Stimulated activated CD8-positive, alpha-beta memory T cell treated with anti-CD3 and anti-CD28 coated beads, Interleukin-7, amount 100 ng/mL, for 48 hours (primary cell): ENCODE results near the gene NFKBIL1.
A peak's percentile ranks its signal among the peaks of the same experiment; 100 is the strongest.
"Not testable (repeated sequence)": the region's sequence is repeated elsewhere in the genome, so short reads cannot be mapped to it uniquely, and the experiment has no call there.

Experiments
- DNase-seq, 2 donors: peaks; one replicate each; pipeline ENCODE4 v3.0.0-alpha.2; 2020; ENCODE audit warnings: low read depth in 1 of 2; ENCODE audit errors: extremely low read depth in 1 of 2

Gene NFKBIL1

DNA sequence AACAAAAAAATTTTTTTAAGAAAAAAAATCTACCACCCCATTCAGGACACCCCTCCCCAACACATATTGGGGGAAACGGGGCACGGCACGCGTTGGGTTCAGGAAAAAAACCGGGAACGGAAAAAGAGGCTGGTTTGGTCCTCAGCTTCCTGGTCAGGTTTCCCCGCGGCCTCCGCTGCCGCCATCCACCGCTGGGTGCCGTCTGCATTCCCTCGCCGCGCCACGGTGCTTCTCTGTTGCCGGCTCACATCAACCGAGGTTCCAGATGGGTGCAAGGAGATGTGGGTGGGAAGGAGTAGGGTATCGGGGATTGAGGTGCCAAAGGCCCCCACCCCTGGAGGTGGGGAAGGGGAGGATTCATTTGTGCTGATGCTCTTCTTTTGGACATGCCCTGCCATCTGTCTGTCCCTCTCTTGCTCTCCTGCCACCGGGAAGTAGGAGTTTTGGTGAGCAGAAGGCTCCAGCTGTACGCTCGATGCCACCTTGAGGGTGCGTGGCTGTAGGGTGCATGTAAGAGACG lies 12.8 kb upstream of the NFKBIL1 start:
- DNase-seq: no peak

DNA sequence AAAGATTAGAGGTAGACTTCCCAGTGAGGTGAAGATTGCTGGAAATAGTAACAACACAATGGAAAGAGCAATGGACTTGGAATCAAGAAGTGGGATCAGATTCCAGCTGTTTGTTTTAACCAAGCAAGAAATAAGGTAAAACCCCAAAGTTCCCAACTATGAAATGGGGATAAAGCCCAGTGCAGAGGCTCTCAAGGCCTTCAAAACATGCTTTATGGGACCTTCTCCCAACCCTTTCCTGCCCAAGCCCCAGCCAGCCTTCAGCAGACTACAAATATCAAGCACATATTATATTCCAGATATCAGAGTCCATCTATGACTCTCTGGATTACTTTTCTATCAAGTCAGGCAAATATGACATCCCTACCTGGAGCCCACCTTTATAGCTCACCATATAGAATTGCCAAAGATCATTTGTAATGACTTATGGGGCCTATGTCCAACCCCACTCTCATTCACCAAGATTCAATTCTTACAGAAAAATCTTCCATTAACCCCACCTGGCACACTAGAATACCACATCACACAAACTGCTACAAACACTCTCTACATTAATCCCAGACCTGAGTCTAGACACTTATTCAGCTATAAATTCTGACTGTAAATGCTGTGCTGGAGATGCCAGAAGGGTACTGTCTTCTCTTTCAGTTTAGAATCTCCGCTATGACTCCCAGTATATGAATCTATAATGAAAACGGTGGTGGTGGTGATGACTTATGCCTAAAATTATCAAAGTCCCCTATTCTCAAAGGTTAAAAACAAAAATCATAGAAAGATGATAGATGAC lies 11.7 kb upstream of the NFKBIL1 start:
- DNase-seq: no peak

DNA sequence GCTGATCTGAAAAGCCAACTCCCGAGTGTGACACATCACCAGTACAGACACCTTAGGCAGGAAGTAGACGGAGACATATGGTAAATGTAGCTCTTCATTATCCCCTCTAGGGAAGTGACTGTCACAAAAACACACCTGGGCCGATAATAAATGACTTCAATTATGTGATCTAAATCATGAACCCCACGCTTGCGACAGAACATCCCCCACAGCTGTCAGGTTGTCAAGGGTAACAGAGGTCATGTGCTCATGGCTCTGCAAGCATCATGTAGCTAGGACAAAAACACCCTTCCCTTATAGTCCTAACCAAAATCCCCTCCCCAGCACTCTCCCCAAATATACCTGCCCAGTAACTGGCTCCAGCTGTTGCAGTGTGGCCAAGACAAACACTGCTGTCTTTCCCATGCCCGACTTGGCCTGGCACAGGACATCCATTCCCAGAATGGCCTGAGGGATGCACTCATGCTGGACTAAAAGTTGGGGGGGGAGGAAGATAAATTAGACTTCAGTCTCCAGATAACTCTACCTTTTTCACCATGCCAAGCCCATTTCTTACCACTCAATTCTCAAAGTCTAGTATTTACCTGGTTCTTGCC lies 8.5 kb upstream of the NFKBIL1 start:
- no peak for DNase-seq

DNA sequence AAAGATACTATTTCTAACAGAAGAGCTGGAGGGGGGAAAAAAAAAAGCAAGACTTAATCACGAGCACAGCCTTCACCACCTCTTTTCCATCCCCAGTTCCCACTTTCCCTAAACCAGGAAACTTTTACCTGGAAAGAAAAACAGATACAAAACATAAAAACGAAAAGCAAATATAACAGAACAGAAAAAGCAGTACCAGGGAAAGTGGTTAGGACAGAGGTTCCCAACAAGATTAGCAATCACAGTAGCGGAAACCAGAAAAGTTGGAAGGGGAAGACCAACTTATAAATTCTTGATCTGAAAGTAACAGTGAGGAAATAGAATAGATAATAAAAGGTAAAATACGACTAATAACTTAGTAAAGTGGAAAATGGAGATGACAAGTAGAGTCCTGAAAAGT lies 6.8 kb upstream of the NFKBIL1 start:
- no peak for DNase-seq

DNA sequence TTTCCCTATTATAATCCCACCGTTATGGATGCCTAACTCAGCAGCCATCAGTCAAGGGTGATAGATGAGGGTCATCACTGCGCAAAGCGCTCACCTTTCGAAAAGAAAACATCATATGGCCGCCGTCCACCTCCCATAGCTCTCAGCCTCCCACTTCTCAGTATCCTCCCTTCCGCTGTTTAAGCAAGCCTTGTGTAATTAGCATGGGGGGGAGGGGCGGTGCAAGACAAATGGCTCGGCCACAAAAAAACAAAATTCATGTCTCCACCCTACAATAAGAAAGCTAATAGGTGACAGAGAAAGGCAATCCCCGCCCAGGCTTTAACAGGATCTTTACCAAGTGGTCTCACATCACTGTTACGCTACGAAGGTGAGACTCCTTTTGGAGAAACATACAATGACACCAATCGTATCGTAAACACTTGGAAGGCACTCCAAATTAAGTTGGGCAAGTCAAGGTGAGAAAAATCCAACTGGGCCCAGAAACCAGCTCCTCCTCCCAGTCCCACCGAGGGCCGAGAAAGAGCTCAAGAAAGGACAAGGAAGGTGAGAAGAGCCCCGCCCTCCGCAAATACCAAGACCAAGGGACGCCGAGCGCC lies 6.2 kb upstream of the NFKBIL1 start:
- peak in 1 of 2 donors; percentile 52 for DNase-seq

DNA sequence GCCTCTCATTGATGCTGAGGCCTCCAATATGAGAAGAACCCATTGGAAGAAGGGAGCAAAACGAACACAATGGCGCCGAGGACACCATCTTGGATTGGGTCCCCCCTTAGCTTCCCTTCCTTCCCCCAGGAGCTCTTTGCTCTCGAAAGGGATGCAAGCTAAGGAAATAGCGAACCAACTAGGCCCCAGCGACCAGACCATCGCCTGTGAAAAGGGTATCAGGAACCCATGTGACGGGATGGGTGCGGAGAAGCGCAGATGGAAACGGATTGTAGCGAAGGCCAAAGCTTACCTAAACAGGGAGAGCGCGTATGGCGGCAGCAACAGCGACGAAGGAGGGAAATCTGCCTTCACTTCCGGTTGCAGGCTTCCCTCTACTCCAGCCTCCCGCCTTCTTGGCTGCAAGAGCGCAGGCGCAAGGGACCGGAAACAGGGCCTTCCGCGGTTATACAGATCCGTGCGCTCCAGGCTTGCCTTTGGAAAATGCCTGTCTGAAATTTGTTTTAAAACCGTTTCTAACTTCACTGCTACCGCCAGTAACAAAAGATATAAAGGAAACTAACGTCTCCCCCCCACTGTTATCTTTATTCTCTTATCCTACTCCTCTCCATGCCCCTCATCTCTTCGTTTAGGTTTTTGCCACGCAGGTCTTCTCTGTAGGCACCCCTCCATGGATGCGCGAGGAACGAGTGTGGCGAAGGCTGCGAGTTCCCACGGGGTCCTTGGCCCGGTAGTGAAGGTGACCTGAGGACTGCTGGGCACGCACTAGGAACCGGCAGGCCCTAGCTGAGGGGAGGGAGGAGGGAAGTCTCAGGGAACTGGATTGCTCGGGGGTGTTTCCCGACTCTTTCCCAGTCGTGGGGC lies 5.5 kb upstream of the NFKBIL1 start, which contains the start of gene DDX39B:
TSS of gene DDX39B (minus strand) at position 346 of the 864 bp plus-strand sequence. CDS start 1,471 bp downstream, outside the sequence.
- DNase-seq: peak; percentile 83 to 94

DNA sequence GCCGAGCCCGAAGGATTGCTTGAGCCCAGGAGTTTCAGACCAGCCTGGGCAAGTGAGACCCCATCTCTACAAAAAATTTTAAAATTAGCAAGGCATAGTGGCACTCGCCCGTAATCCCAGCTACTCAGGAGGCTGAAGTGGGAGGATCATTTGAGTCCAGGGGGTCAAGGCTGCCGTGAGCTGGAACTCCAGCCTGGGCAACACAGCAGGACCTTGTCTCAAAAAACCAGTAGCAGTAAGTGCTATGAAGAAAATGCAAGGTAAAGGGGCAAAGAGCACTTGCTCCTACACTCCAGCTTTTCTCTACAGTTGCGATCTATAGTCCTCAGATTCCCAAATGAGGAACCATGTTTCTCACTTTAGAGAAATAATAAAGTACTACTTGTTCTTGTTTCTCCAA lies 3.8 kb upstream of the NFKBIL1 start:
- no peak for DNase-seq

DNA sequence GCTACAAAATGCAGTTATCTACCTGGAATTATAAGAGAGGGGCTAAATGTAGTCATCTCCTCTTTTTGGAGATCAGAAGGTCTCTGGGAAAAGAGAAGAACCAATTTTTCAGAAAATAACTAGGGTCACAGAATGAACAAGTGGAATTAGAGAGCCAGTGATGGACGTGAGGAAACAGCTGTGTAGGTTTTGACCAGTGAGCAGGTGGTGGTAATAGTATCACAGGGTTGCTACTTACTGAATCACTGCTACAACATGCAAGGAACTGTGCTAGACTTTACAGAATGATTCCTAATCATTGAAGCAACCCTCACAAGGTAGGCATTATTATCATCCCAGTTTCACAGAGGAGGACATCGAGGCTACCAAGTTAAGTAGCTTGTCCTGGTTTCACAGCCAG lies 2.7 kb upstream of the NFKBIL1 start:
- no peak for DNase-seq

DNA sequence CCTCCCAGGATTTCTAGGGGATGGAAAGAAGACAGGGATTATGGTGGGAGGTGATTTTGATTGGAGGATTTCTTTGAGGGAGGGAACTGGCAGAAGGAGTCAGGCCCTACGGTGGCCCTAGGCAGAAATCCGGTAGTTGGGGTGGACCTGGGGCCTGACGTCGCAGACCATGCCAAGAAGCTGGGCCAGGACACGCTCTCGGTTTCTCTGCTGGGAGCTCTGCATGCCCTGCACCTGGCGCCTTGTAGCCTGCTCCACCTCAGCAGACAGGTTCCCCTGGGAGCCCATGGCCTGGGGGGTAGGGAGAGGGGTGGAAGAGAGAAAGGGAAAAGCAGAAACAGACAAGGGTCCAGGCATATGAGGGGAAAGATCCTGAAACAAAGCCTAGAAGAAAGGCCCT lies 2.1 kb upstream of the NFKBIL1 start:
- no peak for DNase-seq

DNA sequence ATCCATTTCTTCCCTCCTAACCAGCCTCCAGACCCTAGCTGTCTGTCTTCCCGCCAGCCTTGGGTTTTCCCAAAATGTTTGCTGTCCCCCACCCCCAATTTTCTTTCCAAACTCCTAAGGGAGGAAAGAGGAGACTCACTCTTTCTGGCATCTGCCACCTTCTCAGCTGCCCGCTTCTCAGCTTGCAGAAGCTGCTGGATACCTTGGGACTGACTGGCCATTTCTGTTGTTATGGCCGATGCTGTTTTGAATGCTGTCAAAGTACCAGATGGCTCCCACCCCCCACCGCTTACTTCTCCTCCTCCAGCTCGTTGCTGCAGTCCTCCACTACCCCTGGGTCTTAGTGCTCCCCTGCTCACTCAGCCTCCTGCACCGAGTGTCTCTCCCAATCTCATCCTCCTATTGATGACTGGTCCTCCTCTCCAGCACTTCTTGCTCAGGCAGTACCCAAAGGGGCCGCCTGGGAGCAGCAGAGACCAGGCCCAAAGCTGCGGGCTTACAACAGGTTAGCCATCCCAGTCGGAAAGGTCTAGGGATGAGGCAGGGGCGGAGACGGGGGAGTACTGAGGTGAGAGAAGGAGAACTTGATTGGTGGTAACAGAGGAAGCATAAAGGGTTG lies 960 bp upstream of the NFKBIL1 start, which contains the start of gene ATP6V1G2:
TSS of gene ATP6V1G2 (minus strand) at position 270 of the 619 bp plus-strand sequence. CDS start at position 221, 49 bp downstream.
- peak; percentile 77 to 88 for DNase-seq

DNA sequence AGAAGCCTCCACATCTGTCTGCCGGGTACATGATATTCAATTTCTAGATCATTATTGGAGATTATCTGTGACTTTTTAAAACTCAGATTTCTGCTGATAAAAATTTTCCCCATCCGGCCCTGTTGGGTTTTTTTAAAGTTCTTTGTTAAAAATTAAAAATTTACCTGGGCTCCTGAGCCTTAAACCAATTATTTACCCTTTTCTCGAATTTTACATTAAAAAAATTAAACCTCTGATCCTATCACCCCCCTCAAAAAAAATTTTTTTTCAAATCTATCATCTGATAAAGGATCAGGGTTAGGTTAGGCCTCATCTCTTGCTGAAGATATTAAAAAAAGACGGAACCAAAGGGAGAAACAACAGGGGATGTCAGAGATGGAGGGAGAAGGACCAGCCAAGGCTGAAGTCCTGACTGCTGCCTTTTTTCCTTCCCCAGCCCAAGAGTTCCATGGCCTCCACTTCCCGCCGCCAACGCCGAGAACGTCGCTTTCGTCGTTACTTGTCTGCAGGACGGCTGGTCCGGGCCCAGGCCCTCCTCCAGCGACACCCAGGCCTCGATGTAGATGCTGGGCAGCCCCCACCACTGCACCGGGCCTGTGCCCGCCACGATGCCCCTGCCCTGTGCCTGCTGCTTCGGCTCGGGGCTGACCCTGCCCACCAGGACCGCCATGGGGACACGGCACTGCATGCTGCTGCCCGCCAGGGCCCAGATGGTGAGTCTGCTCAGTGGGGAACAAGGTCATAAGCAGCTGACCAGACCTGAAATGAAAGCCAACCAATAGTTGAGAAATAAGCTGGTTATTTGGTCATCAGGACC lies 527 bp downstream of the NFKBIL1 start:
- DNase-seq: no peak

DNA sequence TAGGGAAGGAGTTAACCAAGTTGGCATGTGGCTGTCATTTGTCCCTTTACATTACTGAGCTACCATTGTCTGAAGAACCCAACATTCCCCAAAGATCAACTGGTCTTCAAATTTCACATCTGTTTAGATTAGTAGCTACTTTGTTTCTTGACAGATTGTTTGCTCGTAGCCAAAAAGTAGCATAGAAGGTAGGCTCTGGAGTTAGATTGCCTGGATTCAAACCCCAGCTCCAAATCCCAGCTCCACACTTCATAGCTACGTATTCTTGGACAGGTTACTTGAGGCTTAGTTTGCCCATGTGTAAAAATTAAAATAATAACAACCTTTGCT lies 1.1 kb downstream of the NFKBIL1 start:
- no peak for DNase-seq

DNA sequence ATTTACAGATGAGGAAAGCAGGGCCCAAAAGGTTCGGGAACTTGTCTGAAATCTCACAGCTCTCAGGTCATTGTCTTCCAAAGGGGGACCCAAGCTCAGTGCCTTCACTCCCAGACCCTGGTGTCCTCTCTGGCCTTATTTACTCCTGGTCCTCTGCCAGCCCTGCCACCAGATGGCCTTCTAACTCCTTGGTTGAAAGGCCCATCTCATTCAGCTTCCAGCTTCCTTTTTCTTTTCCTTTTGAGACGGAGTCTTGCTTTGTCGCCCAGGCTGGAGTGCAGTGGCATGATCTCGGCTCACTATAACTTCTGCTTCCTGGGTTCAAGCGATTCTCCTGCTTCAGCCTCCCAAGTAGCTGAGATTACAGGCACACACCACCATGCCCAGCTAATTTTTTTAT lies 4.0 kb downstream of the NFKBIL1 start:
- not testable (repeated sequence) for DNase-seq

DNA sequence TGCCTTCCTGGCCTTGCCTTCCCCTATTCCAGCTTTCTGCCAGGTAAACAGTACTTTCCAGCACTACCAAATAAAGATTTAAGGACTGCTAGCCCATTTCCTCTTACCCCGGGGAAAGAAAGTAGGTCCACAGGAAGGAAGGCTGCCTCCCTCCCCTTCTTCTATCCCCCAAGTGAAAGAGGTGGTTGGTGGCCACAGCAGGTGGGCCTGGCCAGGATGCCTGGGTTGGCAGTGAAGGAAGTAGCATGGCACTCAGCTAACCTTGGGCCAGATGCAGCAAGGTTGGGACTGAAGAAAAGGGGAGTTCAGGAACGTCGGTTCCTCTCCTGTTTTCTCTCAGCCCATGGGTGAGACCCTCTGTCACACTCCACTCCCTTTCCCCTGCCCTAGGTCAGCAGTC lies 8.9 kb downstream of the NFKBIL1 start:
- DNase-seq: no peak

DNA sequence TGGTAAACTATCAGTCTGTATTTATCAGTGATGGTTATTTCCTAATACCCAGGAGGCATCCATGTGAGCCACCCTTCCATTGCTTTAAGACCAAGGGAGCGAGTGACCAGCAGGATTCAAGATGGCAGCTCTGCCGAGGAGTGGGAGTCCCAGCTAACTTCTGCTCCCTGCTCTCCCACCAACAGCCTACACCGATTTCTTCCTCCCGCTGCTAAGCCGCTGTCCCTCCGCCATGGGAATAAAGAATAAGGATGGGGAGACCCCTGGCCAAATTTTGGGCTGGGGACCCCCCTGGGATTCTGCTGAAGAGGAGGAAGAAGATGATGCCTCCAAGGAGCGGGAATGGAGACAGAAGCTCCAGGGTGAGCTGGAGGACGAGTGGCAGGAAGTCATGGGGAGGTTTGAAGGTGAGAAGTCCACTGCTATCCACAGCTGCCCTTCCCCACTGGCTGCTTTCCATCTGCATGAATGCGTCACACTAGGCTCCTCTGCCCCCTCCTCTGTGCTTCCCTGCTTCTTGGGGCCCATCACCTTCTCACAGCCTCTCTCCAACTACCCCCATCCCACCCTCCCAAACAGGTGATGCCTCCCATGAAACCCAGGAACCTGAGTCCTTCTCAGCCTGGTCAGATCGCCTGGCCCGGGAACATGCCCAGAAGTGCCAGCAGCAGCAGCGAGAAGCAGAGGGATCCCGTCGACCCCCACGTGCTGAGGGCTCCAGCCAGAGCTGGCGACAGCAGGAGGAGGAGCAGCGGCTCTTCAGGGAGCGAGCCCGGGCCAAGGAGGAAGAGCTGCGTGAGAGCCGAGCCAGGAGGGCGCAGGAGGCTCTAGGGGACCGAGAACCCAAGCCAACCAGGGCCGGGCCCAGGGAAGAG lies 10.3 kb downstream of the NFKBIL1 start:
- no peak for DNase-seq

DNA sequence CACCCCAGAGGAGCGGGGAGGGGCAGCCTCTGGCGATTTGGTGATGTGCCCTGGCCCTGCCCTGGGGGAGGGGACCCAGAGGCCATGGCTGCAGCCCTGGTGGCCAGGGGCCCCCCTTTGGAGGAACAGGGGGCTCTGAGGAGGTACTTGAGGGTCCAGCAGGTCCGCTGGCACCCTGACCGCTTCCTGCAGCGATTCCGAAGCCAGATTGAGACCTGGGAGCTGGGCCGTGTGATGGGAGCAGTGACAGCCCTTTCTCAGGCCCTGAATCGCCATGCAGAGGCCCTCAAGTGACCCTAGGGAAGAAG lies 10.9 kb downstream of the NFKBIL1 start:
- DNase-seq: no peak

DNA sequence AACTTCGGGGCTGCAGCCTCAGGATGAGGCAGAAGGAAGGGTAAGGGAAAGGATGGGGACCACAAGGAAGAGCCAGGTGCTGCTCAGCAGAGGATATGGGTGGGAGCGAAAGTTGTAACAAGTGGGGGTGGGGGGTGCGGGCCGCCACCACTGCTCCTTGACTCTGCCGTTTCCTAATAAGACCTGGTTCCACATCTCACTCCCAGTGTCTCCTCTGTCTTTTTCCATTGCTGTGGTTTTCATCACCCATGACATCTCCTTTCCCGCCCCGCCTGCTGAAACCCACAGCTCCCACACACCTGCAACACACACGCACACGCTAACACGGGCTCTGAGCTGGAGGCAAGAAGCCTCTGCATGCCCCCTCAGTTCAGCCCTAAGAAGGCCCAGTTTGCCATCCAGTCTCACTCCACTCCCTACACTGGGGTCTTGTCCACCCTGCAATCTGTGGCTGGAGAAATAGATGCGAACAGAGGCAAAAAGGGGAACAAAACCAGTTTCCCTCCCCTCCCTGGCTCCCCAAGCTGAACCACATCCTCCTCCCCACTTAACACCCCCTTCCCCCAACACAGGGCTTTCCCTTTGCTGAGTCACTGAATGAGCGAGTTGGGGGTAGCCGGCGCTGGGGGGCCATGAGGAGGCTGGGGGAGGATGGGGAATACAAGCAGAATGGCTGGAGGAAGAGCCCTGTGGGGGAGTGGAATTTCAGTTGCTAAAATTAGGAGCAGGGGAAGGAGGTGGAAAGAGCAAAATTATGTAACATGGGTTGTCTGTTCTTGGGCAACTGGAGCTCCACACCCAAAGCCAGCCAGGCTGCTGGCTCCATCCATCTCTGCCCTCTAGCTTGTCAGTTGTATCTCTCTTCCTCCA lies 11.5 kb downstream of the NFKBIL1 start:
- no peak for DNase-seq

DNA sequence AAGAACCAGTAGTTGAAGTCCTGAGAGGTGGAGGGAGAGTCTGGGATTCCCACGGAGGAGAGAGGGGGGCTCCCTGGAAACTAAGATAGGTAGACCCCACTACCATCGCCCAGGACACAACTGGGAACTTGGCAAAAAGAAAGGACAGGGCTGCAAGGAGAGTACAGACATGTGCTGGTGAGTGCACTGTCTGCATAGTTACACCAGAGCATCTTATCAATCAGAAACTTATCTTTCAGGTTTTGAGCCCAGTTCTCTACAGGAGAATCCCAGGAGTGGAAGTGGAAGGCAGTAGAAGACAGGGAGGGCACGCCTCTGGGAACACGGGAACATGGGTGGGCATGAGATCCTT lies 12.2 kb downstream of the NFKBIL1 start:
- DNase-seq: no peak
